Skeletal muscle tissue (tissue), 4 donors: ENCODE results near the gene SURF1. TPM values are rescaled to one million over a fixed set of nuclear protein-coding genes. Genes with fewer than 3 reads are reported as not detected.
"Not testable (repeated sequence)": the region's sequence is repeated elsewhere in the genome, so short reads cannot be mapped to it uniquely, and the experiment has no call there.

ENCODE experiments used
- H3K27ac ChIP-seq: one replicate; pipeline ENCODE4 v1.7.0; 2013; ENCODE audit warnings: mild to moderate bottlenecking, low read depth, low read length, inconsistent platforms
- H3K27me3 ChIP-seq, 3 donors: one replicate each; pipeline ENCODE4 v1.7.0; 2013; ENCODE audit warnings: low read length in 3 of 3; ENCODE audit not compliant: control insufficient read depth in 3 of 3, insufficient read depth in 3 of 3
- H3K36me3 ChIP-seq, 3 donors: one replicate each; pipeline ENCODE4 v1.7.0; 2013; ENCODE audit warnings: low read length in 3 of 3; ENCODE audit not compliant: control insufficient read depth in 3 of 3, insufficient read depth in 3 of 3
- H3K4me1 ChIP-seq, 3 donors: one replicate each; pipeline ENCODE4 v1.7.0; 2013; ENCODE audit warnings: low read length in 3 of 3, mild to moderate bottlenecking in 3 of 3; ENCODE audit not compliant: control insufficient read depth in 3 of 3, insufficient read depth in 3 of 3
- H3K4me3 ChIP-seq, 3 donors: one replicate each; pipeline ENCODE4 v1.7.0; 2013; ENCODE audit warnings: low read length in 3 of 3
- H3K9ac ChIP-seq, 3 donors: one replicate each; pipeline ENCODE4 v1.7.0; 2013; ENCODE audit warnings: low read length in 3 of 3, mild to moderate bottlenecking in 3 of 3, moderate library complexity in 2 of 3, low read depth in 1 of 3
- H3K9me3 ChIP-seq, 3 donors: one replicate each; pipeline ENCODE4 v1.7.0; 2013; ENCODE audit warnings: low read length in 3 of 3; ENCODE audit not compliant: control insufficient read depth in 3 of 3
- total RNA-seq: library from RNA; depleted of rRNA; stranded (reverse); fragments of >200 nt; gene quantifications from one replicate; pipeline ENCODE4 v1.2.3, GENCODE V29; 2014
- donor health status: Osteomylitis.

The SURF1 gene
- total RNA-seq, 1 donor from 2014 or later = 24.5 TPM

- not testable (repeated sequence) for H3K4me3 ChIP-seq, H3K4me1 ChIP-seq, H3K9me3 ChIP-seq, H3K27me3 ChIP-seq, H3K9ac ChIP-seq, H3K36me3 ChIP-seq, H3K27ac ChIP-seq
Measured at GRCh38 chr9:133317551-133317950, 38.7 kb downstream of the SURF1 start.

GRCh38 chr9:133315997-133316396 lies 40.3 kb downstream of the SURF1 start:
- Histone ChIP-seq H3K27ac (no peak overlapping the region), H3K4me1 (no peaks in the 10 kb centered on the region), H3K9me3 (no peaks in the 10 kb centered on the region), H3K27me3 (peaks cover 0 to 2% (median 0%) of the 10 kb centered on the region in 3 donors), H3K36me3 (no peaks in the 10 kb centered on the region), H3K4me3 (no peak overlapping the region), H3K9ac (no peak overlapping the region)

GRCh38 chr9:133309608-133310007 lies 46.7 kb downstream of the SURF1 start:
- Histone ChIP-seq H3K36me3 (no peaks in the 10 kb centered on the region), H3K27me3 (peaks cover 8 to 20% (median 18%) of the 10 kb centered on the region in 3 donors), H3K4me3 (no peak overlapping the region), H3K9ac (no peak overlapping the region), H3K9me3 (no peaks in the 10 kb centered on the region), H3K4me1 (peaks cover 0 to 2% (median 0%) of the 10 kb centered on the region in 3 donors), H3K27ac (no peak overlapping the region)

GRCh38 chr9:133307301-133307700 lies 49.0 kb downstream of the SURF1 start:
- Histone ChIP-seq H3K9me3 (no peaks in the 10 kb centered on the region), H3K27ac (no peak overlapping the region)

GRCh38 chr9:133306242-133307204 lies 49.8 kb downstream of the SURF1 start:
- H3K36me3 ChIP-seq = no peaks in the 10 kb centered on the region
- peaks cover 0 to 2% (median 0%) of the 10 kb centered on the region in 3 donors for H3K4me1 ChIP-seq
- H3K4me3 ChIP-seq = no peak overlapping the region
- peaks cover 14 to 44% (median 37%) of the 10 kb centered on the region in 3 donors for H3K27me3 ChIP-seq
- H3K9ac ChIP-seq = no peak overlapping the region
- H3K9me3 ChIP-seq = no peaks in the 10 kb centered on the region
- no peak overlapping the region for H3K27ac ChIP-seq

More at GRCh38 chr9:133307301-133307700, 49.0 kb downstream of the SURF1 start:
- H3K4me3 ChIP-seq = no peak overlapping the region
- H3K9ac ChIP-seq = no peak overlapping the region
- H3K27me3 ChIP-seq = peaks cover 12 to 40% (median 30%) of the 10 kb centered on the region in 3 donors
- H3K36me3 ChIP-seq = no peaks in the 10 kb centered on the region
- H3K4me1 ChIP-seq = peaks cover 0 to 2% (median 0%) of the 10 kb centered on the region in 3 donors

- Histone ChIP-seq H3K9ac (no peak overlapping the region), H3K27ac (no peak overlapping the region), H3K4me3 (no peak overlapping the region), H3K9me3 (no peaks in the 10 kb centered on the region), H3K4me1 (peaks cover 0 to 2% (median 0%) of the 10 kb centered on the region in 3 donors), H3K27me3 (peaks cover 18 to 44% (median 41%) of the 10 kb centered on the region in 3 donors), H3K36me3 (no peaks in the 10 kb centered on the region)
Measured at GRCh38 chr9:133305731-133306130, 50.6 kb downstream of the SURF1 start.

- H3K27me3 ChIP-seq = peaks cover 18 to 41% (median 41%) of the 10 kb centered on the region in 3 donors
- H3K36me3 ChIP-seq = no peaks in the 10 kb centered on the region
- H3K9ac ChIP-seq = no peak overlapping the region
- H3K9me3 ChIP-seq = no peaks in the 10 kb centered on the region
- no peak overlapping the region for H3K4me3 ChIP-seq
- H3K27ac ChIP-seq = no peak overlapping the region
- peaks cover 0 to 2% (median 0%) of the 10 kb centered on the region in 3 donors for H3K4me1 ChIP-seq
Measured at GRCh38 chr9:133304477-133305377, 51.6 kb downstream of the SURF1 start.

- Histone ChIP-seq H3K27ac (no peak overlapping the region), H3K4me3 (no peak overlapping the region), H3K36me3 (no peaks in the 10 kb centered on the region), H3K9ac (no peak overlapping the region), H3K4me1 (peaks cover 0 to 2% (median 0%) of the 10 kb centered on the region in 3 donors), H3K27me3 (peaks cover 18 to 44% (median 41%) of the 10 kb centered on the region in 3 donors), H3K9me3 (no peaks in the 10 kb centered on the region)
Measured at GRCh38 chr9:133304158-133304470, 52.2 kb downstream of the SURF1 start.

GRCh38 chr9:133303266-133304157 lies 52.8 kb downstream of the SURF1 start:
- Histone ChIP-seq H3K9me3 (no peaks in the 10 kb centered on the region), H3K27ac (no peak overlapping the region), H3K4me1 (peaks cover 0 to 2% (median 0%) of the 10 kb centered on the region in 3 donors), H3K36me3 (no peaks in the 10 kb centered on the region), H3K27me3 (peaks cover 18 to 44% (median 41%) of the 10 kb centered on the region in 3 donors), H3K4me3 (no peak overlapping the region), H3K9ac (no peak overlapping the region)
